HCT116 (cell line): ENCODE results near the gene AXDND1. TPM values are rescaled to one million over a fixed set of nuclear protein-coding genes. Genes with fewer than 3 reads are reported as not detected.

Experiments
- ATAC-seq: fragments of 200-7000 bp; cut with Tn5 transposase; 2 replicates; pipeline ENCODE4 v1.9.1; 2020; ENCODE audit warnings: mild to moderate bottlenecking, moderate library complexity
- BruUV-seq: library from RNA; stranded (reverse); fragments of 400-500 nt; replicated peaks from 2 replicates; lab custom pipeline; 2021; lab: Mats Ljungman, UMichigan
- CTCF ChIA-PET: fragments of 300-600 bp; sonication (Branson Sonifier 250); formaldehyde crosslinking; loops from one replicate; lab custom pipeline; 2021; ENCODE audit warnings: antibody characterized with exemption; lab: Charles Lee
- POLR2A ChIA-PET: fragments of 300-600, 350-600 bp; sonication (Branson Sonifier 250); formaldehyde crosslinking; loops from one replicate; lab custom pipeline; 2021; ENCODE audit warnings: antibody characterized with exemption; lab: Charles Lee
- RAD21 ChIA-PET, 2 experiments: fragments of 300-600 bp; sonication (Branson Sonifier 250); formaldehyde crosslinking; loops; one replicate each; lab custom pipeline; 2023; ENCODE audit warnings: low total read pairs in 2 of 2; ENCODE audit not compliant: uncharacterized antibody in 2 of 2, unreplicated experiment in 2 of 2, low non-redundant PET in 1 of 2; lab: Charles Lee
- DNase-seq: peaks from one replicate; pipeline ENCODE4 v3.0.0-alpha.2; 2010; ENCODE audit warnings: low read depth, low spot score
- H2AFZ ChIP-seq: fragments of 200-600 bp; shearing (Covaris generic), sonication (generic); 2 replicates; pipeline ENCODE4 v1.6.1; 2017; ENCODE audit warnings: low read depth, mixed run types, mixed read lengths, antibody characterized with exemption, low read length; ENCODE audit not compliant: poor library complexity, severe bottlenecking
- H3K27ac ChIP-seq: 2 replicates; pipeline ENCODE4 v1.5.1; 2012; ENCODE audit warnings: low read depth, low read length
- H3K27me3 ChIP-seq: fragments of 200-600 bp; sonication (generic); 2 replicates; pipeline ENCODE4 v1.6.1; 2016; ENCODE audit warnings: mixed run types, low read length, mixed read lengths; ENCODE audit not compliant: insufficient read depth
- H3K36me3 ChIP-seq, 2 experiments: fragments of 200-500 bp in 1 of 2; fragments of 200-600 bp in 1 of 2; sonication (Bioruptor generic) in 1 of 2; sonication (generic) in 1 of 2; 2 replicates each; pipeline versions ENCODE4 v1.5.1 to v1.6.1; 2014 to 2016; ENCODE audit warnings: low read length in 2 of 2, inconsistent platforms in 1 of 2, mixed read lengths in 1 of 2, mixed run types in 1 of 2; ENCODE audit not compliant: insufficient read depth in 2 of 2, control insufficient read depth in 1 of 2
- H3K4me1 ChIP-seq, 2 experiments: fragments of 200-600 bp in 1 of 2; sonication (generic) in 1 of 2; 2 replicates each; pipeline versions ENCODE4 v1.5.1 to v1.6.1; 2012 to 2017; ENCODE audit warnings: low read length in 2 of 2, inconsistent platforms in 1 of 2, mild to moderate bottlenecking in 1 of 2, mixed read lengths in 1 of 2, mixed run types in 1 of 2, moderate library complexity in 1 of 2; ENCODE audit not compliant: insufficient read depth in 2 of 2, control insufficient read depth in 1 of 2
- H3K4me2 ChIP-seq: fragments of 200-600 bp; sonication (generic); 2 replicates; pipeline ENCODE4 v1.6.1; 2017; ENCODE audit warnings: mixed run types, low read length, mixed read lengths
- H3K4me3 ChIP-seq, 2 experiments: fragments of 200-600 bp in 1 of 2; sonication (generic) in 1 of 2; replicated peaks in 1 of 2; 2 replicates each; pipeline ENCODE4 v1.5.1; 2011 to 2016; ENCODE audit warnings: low read length in 2 of 2, control low read depth in 1 of 2, low read depth in 1 of 2, mild to moderate bottlenecking in 1 of 2, mixed read lengths in 1 of 2, mixed run types in 1 of 2
- H3K79me2 ChIP-seq: fragments of 200-600 bp; sonication (generic); 2 replicates; pipeline ENCODE4 v1.6.1; 2017; ENCODE audit warnings: mild to moderate bottlenecking, mixed run types, low read length, moderate library complexity, mixed read lengths; ENCODE audit not compliant: insufficient read depth
- H3K9ac ChIP-seq: fragments of 200-600 bp; sonication (generic); 2 replicates; pipeline ENCODE4 v1.6.1; 2016; ENCODE audit warnings: low read length, mixed read lengths
- H3K9me2 ChIP-seq: fragments of 200-600 bp; sonication (generic), shearing (Covaris generic); 2 replicates; pipeline ENCODE4 v1.6.1; 2017; ENCODE audit warnings: mixed run types, mild to moderate bottlenecking, moderate library complexity; ENCODE audit not compliant: insufficient read depth
- H3K9me3 ChIP-seq, 2 experiments: fragments of 200-500 bp in 1 of 2; fragments of 200-600 bp in 1 of 2; sonication (Bioruptor generic) in 1 of 2; sonication (generic) in 1 of 2; 2 replicates each; pipeline ENCODE4 v1.6.1; 2014 to 2017; ENCODE audit warnings: low read length in 2 of 2, mixed read lengths in 2 of 2, inconsistent platforms in 1 of 2, low read depth in 1 of 2, mild to moderate bottlenecking in 1 of 2, mixed run types in 1 of 2, moderate library complexity in 1 of 2; ENCODE audit not compliant: control insufficient read depth in 1 of 2, insufficient read depth in 1 of 2
- H4K20me1 ChIP-seq: fragments of 200-600 bp; sonication (generic), shearing (Covaris generic); 2 replicates; pipeline ENCODE4 v1.6.1; 2017; ENCODE audit warnings: mixed run types, mild to moderate bottlenecking, moderate library complexity; ENCODE audit not compliant: insufficient read depth
- EGR1 ChIP-seq: IDR thresholded peaks from 2 replicates; pipeline ENCODE4 v1.6.1; 2012; ENCODE audit warnings: low read depth
- ELF1 ChIP-seq: IDR thresholded peaks from 2 replicates; pipeline ENCODE4 v1.6.1; 2012; ENCODE audit warnings: low read depth, borderline replicate concordance
- EZH2 ChIP-seq: fragments of 200-600 bp; sonication (generic); IDR thresholded peaks from 2 replicates; pipeline ENCODE4 v1.6.1; 2017; ENCODE audit warnings: antibody characterized with exemption, mixed run types
- FOSL1 ChIP-seq: IDR thresholded peaks from 2 replicates; pipeline ENCODE4 v1.6.1; 2012; ENCODE audit warnings: low read depth
- POLR2AphosphoS5 ChIP-seq: IDR thresholded peaks from 2 replicates; pipeline ENCODE4 v1.6.1; 2011; ENCODE audit warnings: mild to moderate bottlenecking, low read depth, low read length, moderate library complexity
- RAD21 ChIP-seq: IDR thresholded peaks from 2 replicates; pipeline ENCODE4 v1.6.1; 2012; ENCODE audit warnings: low read depth, mild to moderate bottlenecking
- REST ChIP-seq: IDR thresholded peaks from 2 replicates; pipeline ENCODE4 v1.6.1; 2012; ENCODE audit warnings: low read depth
- SP1 ChIP-seq: IDR thresholded peaks from 2 replicates; pipeline ENCODE4 v1.6.1; 2012; ENCODE audit warnings: low read depth
- SRF ChIP-seq: IDR thresholded peaks from 2 replicates; pipeline ENCODE4 v1.6.1; 2012; ENCODE audit warnings: low read depth
- TCF7L2 ChIP-seq: IDR thresholded peaks from 2 replicates; pipeline ENCODE4 v1.7.0; 2011; ENCODE audit warnings: borderline replicate concordance, inconsistent platforms; ENCODE audit not compliant: insufficient read depth, insufficient read length; ENCODE audit errors: extremely low read depth
- ZBTB33 ChIP-seq: IDR thresholded peaks from 2 replicates; pipeline ENCODE4 v1.6.1; 2011; ENCODE audit warnings: mild to moderate bottlenecking, low read length, moderate library complexity; ENCODE audit not compliant: insufficient replicate concordance; ENCODE audit errors: extremely low read depth
- ZFX ChIP-seq: fragments of 450-650 bp; IDR thresholded peaks from 2 replicates; pipeline ENCODE4 v1.6.1; 2017
- ZNF274 ChIP-seq: fragments of 200-500 bp; sonication (Bioruptor generic); IDR thresholded peaks from 2 replicates; pipeline ENCODE4 v1.6.1; 2014; ENCODE audit warnings: mild to moderate bottlenecking, low read depth, low read length, inconsistent platforms
- intact Hi-C: fragments of 100-400 bp; cut with micrococcal nuclease; formaldehyde crosslinking; loops from 2 replicates; pipeline ENCODE4 v1.10.0; 2022
- total RNA-seq: library from RNA; stranded (reverse); gene quantifications from one replicate; pipeline ENCODE4 v1.2.1, GENCODE V29; 2021; ENCODE audit not compliant: unreplicated experiment
- TF ChIP-seq, protein P1 (sequence below): IDR thresholded peaks from 2 replicates; pipeline ENCODE4 v1.6.1; 2012
- TF ChIP-seq, protein P2 (sequence below): IDR thresholded peaks from 2 replicates; pipeline ENCODE4 v1.6.1; 2012

Gene AXDND1
- total RNA-seq, 1 experiment from 2014 or later = 2.3 TPM

DNA sequence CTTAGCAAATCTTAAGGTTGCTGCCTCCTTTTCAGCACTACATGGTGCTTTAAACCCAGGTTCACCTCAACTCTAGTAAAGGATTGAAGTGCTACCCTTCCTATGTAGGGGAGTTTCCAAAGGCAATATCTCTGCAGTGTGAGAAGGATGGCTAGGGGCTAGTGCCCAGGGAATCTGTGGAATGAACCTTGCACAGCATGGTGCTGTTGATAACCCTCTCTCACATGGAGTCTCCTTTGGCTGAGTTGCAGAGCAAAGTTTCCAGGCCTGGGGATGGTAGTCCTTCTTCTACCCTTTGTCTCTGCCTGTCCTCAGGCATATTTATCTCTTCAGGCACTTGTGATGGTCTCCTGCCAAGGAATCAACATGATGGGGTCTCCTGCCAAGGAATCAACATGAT, 59.4 kb downstream of the AXDND1 start:
- ChIA-PET CTCF (no interaction called here), RAD21 (no interaction called here), POLR2A (no interaction called here)
- Histone ChIP-seq H3K4me2 (no peak overlapping the region), H3K9me3 (no peaks in the 10 kb centered on the region; a peak in 1 of 4 replicates), H3K9ac (no peak overlapping the region), H3K27ac (no peak overlapping the region), H4K20me1 (no peaks in the 10 kb centered on the region), H3K9me2 (no peaks in the 10 kb centered on the region), H3K27me3 (no peaks in the 10 kb centered on the region), H2AFZ (no peak overlapping the region), H3K4me3 (no peak overlapping the region), H3K36me3 (no peaks in the 10 kb centered on the region), H3K4me1 (no peaks in the 10 kb centered on the region), H3K79me2 (no peaks in the 10 kb centered on the region)
- DNase-seq (no peak), ATAC-seq (no peak)
- TF ChIP-seq ZFX (no peak), EGR1 (no peak), FOSL1 (no peak), POLR2AphosphoS5 (no peak), ZBTB33 (no peak), ZNF274 (no peak), TCF7L2 (no peak), ELF1 (no peak), EZH2 (no peak), SRF (no peak), RAD21 (no peak), SP1 (no peak), REST (no peak)
- TF ChIP-seq, protein P1, sequence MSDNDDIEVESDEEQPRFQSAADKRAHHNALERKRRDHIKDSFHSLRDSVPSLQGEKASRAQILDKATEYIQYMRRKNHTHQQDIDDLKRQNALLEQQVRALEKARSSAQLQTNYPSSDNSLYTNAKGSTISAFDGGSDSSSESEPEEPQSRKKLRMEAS = no peak
- TF ChIP-seq, protein P2, sequence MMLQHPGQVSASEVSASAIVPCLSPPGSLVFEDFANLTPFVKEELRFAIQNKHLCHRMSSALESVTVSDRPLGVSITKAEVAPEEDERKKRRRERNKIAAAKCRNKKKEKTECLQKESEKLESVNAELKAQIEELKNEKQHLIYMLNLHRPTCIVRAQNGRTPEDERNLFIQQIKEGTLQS = no peak
- BruUV-seq = no TSS peak
- intact Hi-C loops = no loop called here
